HepG2 (cell line): ENCODE measurements around the gene STAT4. TPM values are rescaled to one million over a fixed set of nuclear protein-coding genes. Genes with fewer than 3 reads are reported as not detected.

Experiments used
- CCDC6 ChIP-seq: sonication (generic); formaldehyde crosslinking; IDR thresholded peaks from 2 replicates; pipeline ENCODE4 v1.8.1; 2022; ENCODE audit warnings: mild to moderate bottlenecking, missing genetic modification reagents, moderate library complexity
- ERF ChIP-seq: IDR thresholded peaks from 2 replicates; pipeline ENCODE4 v1.6.1; 2018; ENCODE audit warnings: missing biosample characterization, missing genetic modification reagents
- FOXA1 ChIP-seq, 2 experiments: fragments of 450-650 bp in 1 of 2; sonication (generic) in 1 of 2; formaldehyde crosslinking in 1 of 2; IDR thresholded peaks; 2 replicates each; pipeline versions ENCODE4 v1.4.0 to v1.6.1; 2016 to 2020; ENCODE audit warnings: missing genetic modification reagents in 1 of 2
- FOXP1 ChIP-seq, 2 experiments: fragments of 450-650 bp in 1 of 2; IDR thresholded peaks; 2 replicates each; pipeline ENCODE4 v1.6.1; 2017 to 2018; ENCODE audit warnings: antibody characterized with exemption in 1 of 2
- GATAD1 ChIP-seq: IDR thresholded peaks from 2 replicates; pipeline ENCODE4 v1.6.1; 2016; ENCODE audit warnings: missing genetic modification reagents, missing compliant biosample characterization
- GZF1 ChIP-seq: sonication (generic); formaldehyde crosslinking; IDR thresholded peaks from 2 replicates; pipeline ENCODE4 v1.5.1; 2020; ENCODE audit warnings: mild to moderate bottlenecking, missing genetic modification reagents
- HDAC1 ChIP-seq: sonication (generic); formaldehyde crosslinking; IDR thresholded peaks from 2 replicates; pipeline ENCODE4 v1.5.1; 2020; ENCODE audit warnings: mild to moderate bottlenecking, missing genetic modification reagents
- HNF4A ChIP-seq: sonication (generic); formaldehyde crosslinking; IDR thresholded peaks from 2 replicates; pipeline ENCODE4 v1.4.0; 2020; ENCODE audit warnings: missing genetic modification reagents
- HOXA7 ChIP-seq: sonication (generic); formaldehyde crosslinking; IDR thresholded peaks from 2 replicates; pipeline ENCODE4 v1.8.1; 2022; ENCODE audit warnings: mild to moderate bottlenecking, missing genetic modification reagents, moderate library complexity
- KDM4B ChIP-seq: sonication (generic); formaldehyde crosslinking; IDR thresholded peaks from 2 replicates; pipeline ENCODE4 v1.4.0; 2020; ENCODE audit warnings: missing genetic modification reagents
- NRL ChIP-seq: sonication (generic); formaldehyde crosslinking; IDR thresholded peaks from 2 replicates; pipeline ENCODE4 v1.5.0; 2020; ENCODE audit warnings: missing genetic modification reagents, mild to moderate bottlenecking, moderate library complexity, borderline replicate concordance
- RCOR2 ChIP-seq: IDR thresholded peaks from 2 replicates; pipeline ENCODE4 v1.6.1; 2016; ENCODE audit warnings: missing biosample characterization, missing genetic modification reagents
- RFX5 ChIP-seq: IDR thresholded peaks from 2 replicates; pipeline ENCODE4 v1.6.1; 2011; ENCODE audit warnings: low read depth, low read length, improper control_type of control experiment
- RORA ChIP-seq: sonication (generic); formaldehyde crosslinking; IDR thresholded peaks from 2 replicates; pipeline ENCODE4 v1.5.0; 2020; ENCODE audit warnings: mild to moderate bottlenecking, missing genetic modification reagents, moderate library complexity
- TCF7 ChIP-seq: sonication (generic); IDR thresholded peaks from 2 replicates; pipeline ENCODE4 v1.6.1; 2016; ENCODE audit warnings: antibody characterized with exemption, low read depth
- ZBTB1 ChIP-seq: sonication (generic); formaldehyde crosslinking; IDR thresholded peaks from 2 replicates; pipeline ENCODE4 v1.4.0; 2020; ENCODE audit warnings: missing genetic modification reagents, borderline replicate concordance
- ZFP90 ChIP-seq: sonication (generic); formaldehyde crosslinking; IDR thresholded peaks from 2 replicates; pipeline ENCODE4 v1.8.0; 2022; ENCODE audit warnings: missing genetic modification reagents, mild to moderate bottlenecking, inconsistent platforms, borderline replicate concordance
- ZNF101 ChIP-seq: sonication (generic); formaldehyde crosslinking; IDR thresholded peaks from 2 replicates; pipeline ENCODE4 v1.4.0; 2020; ENCODE audit warnings: mild to moderate bottlenecking, low read depth, missing genetic modification reagents, borderline replicate concordance
- ZNF230 ChIP-seq: sonication (generic); formaldehyde crosslinking; IDR thresholded peaks from 2 replicates; pipeline ENCODE4 v1.4.0; 2020; ENCODE audit warnings: mild to moderate bottlenecking, missing genetic modification reagents
- ZNF274 ChIP-seq: sonication (generic); formaldehyde crosslinking; IDR thresholded peaks from 2 replicates; pipeline ENCODE4 v1.5.1; 2020; ENCODE audit warnings: mild to moderate bottlenecking, missing genetic modification reagents
- ZNF598 ChIP-seq: sonication (generic); formaldehyde crosslinking; IDR thresholded peaks from 2 replicates; pipeline ENCODE4 v1.5.1; 2020; ENCODE audit warnings: mild to moderate bottlenecking, missing genetic modification reagents, borderline replicate concordance
- ZNF7 ChIP-seq: IDR thresholded peaks from 2 replicates; pipeline ENCODE4 v1.6.1; 2016; ENCODE audit warnings: missing biosample characterization, missing genetic modification reagents
- ZNF713 ChIP-seq: sonication (generic); formaldehyde crosslinking; IDR thresholded peaks from 2 replicates; pipeline ENCODE4 v1.4.0; 2020; ENCODE audit warnings: mild to moderate bottlenecking, missing genetic modification reagents
- polyA plus RNA-seq, 8 experiments: library from polyadenylated mRNA; depleted of rRNA in 3 of 8; stranded (reverse) in 7 of 8; unstranded in 1 of 8; fragments of >200 nt; fragmentation: Illumina TruSeq in 4 of 8; extraction: Trizol in 4 of 8; gene quantifications; 2 replicates each; pipeline versions ENCODE4 v1.2.1 to v1.2.3, GENCODE V29; 2011 to 2016; ENCODE audit warnings: low read depth in 4 of 8, missing spikeins in 1 of 8, mixed read lengths in 1 of 8; ENCODE audit not compliant: insufficient read depth in 1 of 8
- total RNA-seq, 5 experiments: library from RNA; depleted of rRNA; stranded (reverse); fragments of >200 nt; fragmentation: Illumina TruSeq; extraction: Trizol; gene quantifications; 2 replicates each; pipeline ENCODE4 v1.2.3, GENCODE V29; 2016; ENCODE audit warnings: low read depth in 1 of 5
- TF ChIP-seq, protein P1 (sequence below): sonication (generic); formaldehyde crosslinking; IDR thresholded peaks from 2 replicates; pipeline ENCODE4 v1.5.0; 2020; ENCODE audit warnings: missing genetic modification reagents, mild to moderate bottlenecking, borderline replicate concordance
- TF ChIP-seq, protein P2 (sequence below): sonication (generic); formaldehyde crosslinking; IDR thresholded peaks from 2 replicates; pipeline ENCODE4 v1.5.0; 2020; ENCODE audit warnings: missing genetic modification reagents
- TF ChIP-seq, protein P3 (sequence below): sonication (generic); formaldehyde crosslinking; IDR thresholded peaks from 2 replicates; pipeline ENCODE4 v1.5.0; 2020; ENCODE audit warnings: missing genetic modification reagents, mild to moderate bottlenecking, borderline replicate concordance
- TF ChIP-seq, protein P4 (sequence below): sonication (generic); formaldehyde crosslinking; IDR thresholded peaks from 2 replicates; pipeline ENCODE4 v1.5.0; 2020; ENCODE audit warnings: missing genetic modification reagents

The STAT4 gene
- total and polyA plus RNA-seq, 2 of the 13 experiments (the other 11 are each of a cell fraction or from before 2014, with no cell fraction given), result 0.37 TPM; not detected in 1

DNA sequence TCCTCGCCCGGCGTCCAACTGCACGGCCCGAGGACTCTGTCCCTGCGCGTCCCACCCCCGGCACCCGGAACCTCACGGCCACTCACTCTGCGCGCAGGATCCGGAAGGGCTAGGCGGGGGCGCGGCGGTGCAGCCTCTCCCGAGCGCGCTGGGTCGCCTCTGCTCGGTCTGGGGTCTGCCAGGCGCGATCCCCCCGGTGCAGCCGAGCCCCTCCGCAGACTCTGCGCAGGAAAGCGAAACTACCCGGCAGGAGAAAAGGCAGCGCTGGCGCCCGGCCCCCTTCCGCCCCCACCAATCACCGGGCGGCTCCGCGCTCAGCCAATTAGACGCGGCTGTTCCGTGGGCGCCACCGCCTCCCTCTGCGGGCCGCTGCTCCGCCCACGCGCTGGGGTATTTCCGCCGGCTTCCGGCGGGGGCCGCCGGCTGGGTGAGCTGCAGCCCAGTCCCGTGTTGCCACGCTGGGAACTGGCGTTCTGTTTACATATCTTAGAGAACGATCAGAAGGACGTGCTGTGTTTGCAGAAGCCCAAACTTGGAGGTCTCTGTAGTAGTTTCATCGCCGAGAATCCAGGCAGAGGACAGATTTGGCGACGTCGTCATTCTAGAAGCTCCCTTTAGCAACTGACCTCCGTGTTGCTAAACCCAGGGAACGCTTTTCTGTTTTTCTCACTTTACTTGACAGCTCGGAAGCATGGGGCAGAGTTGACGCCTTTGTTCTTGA lies 136.7 kb downstream of the STAT4 start, which contains the start of gene STAT1 (continued):
- TF ChIP-seq ZNF598 (CRISPR knock-in tag), result peak; percentile 87
- TF ChIP-seq ERF (CRISPR knock-in tag), result peak; percentile 100
- TF ChIP-seq FOXA1 (IDR thresholded peaks at IDR 0.05), result no peak
- peak; percentile 90 for TF ChIP-seq FOXA1 (CRISPR knock-in tag; IDR thresholded peaks at IDR 0.05)
- TF ChIP-seq RORA (CRISPR knock-in tag), result no peak; the same call in 1 of the 2 replicates
- TF ChIP-seq ZFP90 (CRISPR knock-in tag), result peak; percentile 62; the same call in 1 of the 2 replicates
- peak; percentile 59; the same call in 1 of the 2 replicates for TF ChIP-seq KDM4B (CRISPR knock-in tag)
- TF ChIP-seq ZNF713 (CRISPR knock-in tag), result 0 out of 2 replicates have a peak, but pooled peaks have one; percentile 91
- peak; percentile 95 for TF ChIP-seq ZNF274 (CRISPR knock-in tag)
- peak; percentile 100 for TF ChIP-seq HDAC1 (CRISPR knock-in tag)
- peak; percentile 96 for TF ChIP-seq NRL (CRISPR knock-in tag)
- no peak for TF ChIP-seq FOXP1 (IDR thresholded peaks at IDR 0.05)
- TF ChIP-seq FOXP1 (CRISPR knock-in tag; IDR thresholded peaks at IDR 0.05), result peak; percentile 70; the same call in 1 of the 2 replicates
- TF ChIP-seq RCOR2 (CRISPR knock-in tag), result peak; percentile 85; the same call in 1 of the 2 replicates
- peak; percentile 99 for TF ChIP-seq CCDC6 (CRISPR knock-in tag)
- no peak for TF ChIP-seq ZBTB1 (CRISPR knock-in tag)
- no peak for TF ChIP-seq ZNF101 (CRISPR knock-in tag)
- no peak for TF ChIP-seq HOXA7 (CRISPR knock-in tag)
- TF ChIP-seq, protein P1, sequence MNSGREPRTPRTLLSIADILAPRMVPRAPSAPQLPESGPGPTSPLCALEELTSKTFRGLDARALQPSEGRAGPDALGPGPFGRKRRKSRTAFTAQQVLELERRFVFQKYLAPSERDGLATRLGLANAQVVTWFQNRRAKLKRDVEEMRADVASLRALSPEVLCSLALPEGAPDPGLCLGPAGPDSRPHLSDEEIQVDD (CRISPR knock-in tag), result no peak; the same call in 1 of the 2 replicates
- TF ChIP-seq HNF4A (CRISPR knock-in tag), result peak; percentile 21
- TF ChIP-seq, protein P2, sequence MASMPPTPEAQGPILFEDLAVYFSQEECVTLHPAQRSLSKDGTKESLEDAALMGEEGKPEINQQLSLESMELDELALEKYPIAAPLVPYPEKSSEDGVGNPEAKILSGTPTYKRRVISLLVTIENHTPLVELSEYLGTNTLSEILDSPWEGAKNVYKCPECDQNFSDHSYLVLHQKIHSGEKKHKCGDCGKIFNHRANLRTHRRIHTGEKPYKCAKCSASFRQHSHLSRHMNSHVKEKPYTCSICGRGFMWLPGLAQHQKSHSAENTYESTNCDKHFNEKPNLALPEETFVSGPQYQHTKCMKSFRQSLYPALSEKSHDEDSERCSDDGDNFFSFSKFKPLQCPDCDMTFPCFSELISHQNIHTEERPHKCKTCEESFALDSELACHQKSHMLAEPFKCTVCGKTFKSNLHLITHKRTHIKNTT (CRISPR knock-in tag), result no peak
- TF ChIP-seq RFX5, result peak; percentile 63; the same call in 1 of the 2 replicates
- TF ChIP-seq, protein P3, sequence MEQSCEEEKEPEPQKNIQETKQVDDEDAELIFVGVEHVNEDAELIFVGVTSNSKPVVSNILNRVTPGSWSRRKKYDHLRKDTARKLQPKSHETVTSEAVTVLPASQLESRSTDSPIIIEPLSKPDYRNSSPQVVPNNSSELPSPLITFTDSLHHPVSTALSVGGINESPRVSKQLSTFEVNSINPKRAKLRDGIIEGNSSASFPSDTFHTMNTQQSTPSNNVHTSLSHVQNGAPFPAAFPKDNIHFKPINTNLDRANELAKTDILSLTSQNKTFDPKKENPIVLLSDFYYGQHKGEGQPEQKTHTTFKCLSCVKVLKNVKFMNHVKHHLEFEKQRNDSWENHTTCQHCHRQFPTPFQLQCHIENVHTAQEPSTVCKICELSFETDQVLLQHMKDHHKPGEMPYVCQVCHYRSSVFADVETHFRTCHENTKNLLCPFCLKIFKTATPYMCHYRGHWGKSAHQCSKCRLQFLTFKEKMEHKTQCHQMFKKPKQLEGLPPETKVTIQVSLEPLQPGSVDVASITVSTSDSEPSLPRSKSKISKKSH, result peak; percentile 84
- peak; percentile 88; the same call in 1 of the 2 replicates for TF ChIP-seq GZF1 (CRISPR knock-in tag)
- peak; percentile 93; the same call in 1 of the 2 replicates for TF ChIP-seq ZNF230 (CRISPR knock-in tag)
- TF ChIP-seq, protein P4, sequence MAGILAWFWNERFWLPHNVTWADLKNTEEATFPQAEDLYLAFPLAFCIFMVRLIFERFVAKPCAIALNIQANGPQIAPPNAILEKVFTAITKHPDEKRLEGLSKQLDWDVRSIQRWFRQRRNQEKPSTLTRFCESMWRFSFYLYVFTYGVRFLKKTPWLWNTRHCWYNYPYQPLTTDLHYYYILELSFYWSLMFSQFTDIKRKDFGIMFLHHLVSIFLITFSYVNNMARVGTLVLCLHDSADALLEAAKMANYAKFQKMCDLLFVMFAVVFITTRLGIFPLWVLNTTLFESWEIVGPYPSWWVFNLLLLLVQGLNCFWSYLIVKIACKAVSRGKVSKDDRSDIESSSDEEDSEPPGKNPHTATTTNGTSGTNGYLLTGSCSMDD (CRISPR knock-in tag), result no peak
- TF ChIP-seq ZNF7 (CRISPR knock-in tag), result no peak
- peak; percentile 92 for TF ChIP-seq GATAD1 (CRISPR knock-in tag)
- no peak for TF ChIP-seq TCF7
